ENCODE measurements around the gene BMPR1B. TPM values are rescaled to one million over a fixed set of nuclear protein-coding genes. Genes with fewer than 3 reads are reported as not detected.

The BMPR1B gene
- total RNA-seq, 1 donor from 2014 or later: 26.8 TPM

GRCh38 chr4:94911106-94911505, 153.4 kb downstream of the BMPR1B start:
- Mint-ChIP-seq H3K36me3 (ENCODE audit: low read depth) (peaks cover 13% of the 10 kb centered on the region), H3K9me3 (peaks cover 6% of the 10 kb centered on the region), H3K27me3 (ENCODE audit: low read depth) (no peaks in the 10 kb centered on the region), H3K4me3 (no peak overlapping the region), H3K27ac (ENCODE audit: unreplicated experiment) (no peak overlapping the region), H3K4me1 (no peaks in the 10 kb centered on the region)
- TF ChIP-seq, protein P1, sequence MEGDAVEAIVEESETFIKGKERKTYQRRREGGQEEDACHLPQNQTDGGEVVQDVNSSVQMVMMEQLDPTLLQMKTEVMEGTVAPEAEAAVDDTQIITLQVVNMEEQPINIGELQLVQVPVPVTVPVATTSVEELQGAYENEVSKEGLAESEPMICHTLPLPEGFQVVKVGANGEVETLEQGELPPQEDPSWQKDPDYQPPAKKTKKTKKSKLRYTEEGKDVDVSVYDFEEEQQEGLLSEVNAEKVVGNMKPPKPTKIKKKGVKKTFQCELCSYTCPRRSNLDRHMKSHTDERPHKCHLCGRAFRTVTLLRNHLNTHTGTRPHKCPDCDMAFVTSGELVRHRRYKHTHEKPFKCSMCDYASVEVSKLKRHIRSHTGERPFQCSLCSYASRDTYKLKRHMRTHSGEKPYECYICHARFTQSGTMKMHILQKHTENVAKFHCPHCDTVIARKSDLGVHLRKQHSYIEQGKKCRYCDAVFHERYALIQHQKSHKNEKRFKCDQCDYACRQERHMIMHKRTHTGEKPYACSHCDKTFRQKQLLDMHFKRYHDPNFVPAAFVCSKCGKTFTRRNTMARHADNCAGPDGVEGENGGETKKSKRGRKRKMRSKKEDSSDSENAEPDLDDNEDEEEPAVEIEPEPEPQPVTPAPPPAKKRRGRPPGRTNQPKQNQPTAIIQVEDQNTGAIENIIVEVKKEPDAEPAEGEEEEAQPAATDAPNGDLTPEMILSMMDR (conservative IDR thresholded peaks at IDR 0.05): no peak
- DNase-seq (ENCODE audit: low read depth, low spot score): no peak

DNA sequence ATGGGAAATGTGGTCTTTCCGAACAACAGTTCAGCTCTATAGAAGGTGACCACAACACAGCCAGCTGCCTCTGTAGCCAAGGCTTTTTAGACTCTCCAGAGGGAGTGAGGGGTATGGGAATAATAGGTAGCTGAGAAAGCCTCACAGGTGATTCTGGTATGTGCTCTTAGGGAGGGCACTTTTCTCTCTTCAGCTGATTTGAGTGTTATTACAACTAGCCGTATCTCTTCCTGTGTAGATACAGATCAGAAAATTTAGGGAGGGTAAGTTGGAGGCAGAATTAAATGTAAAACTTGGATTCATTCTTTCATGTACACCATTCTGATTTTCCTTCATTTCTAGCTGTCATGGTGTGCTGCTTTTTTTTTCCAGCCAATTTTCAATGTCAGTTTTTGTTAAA, 154.9 kb downstream of the BMPR1B start:
- Mint-ChIP-seq H3K27ac (ENCODE audit: unreplicated experiment) (no peak overlapping the region), H3K4me3 (no peak overlapping the region), H3K36me3 (ENCODE audit: low read depth) (peaks cover 14% of the 10 kb centered on the region), H3K9me3 (peaks cover 6% of the 10 kb centered on the region), H3K4me1 (no peaks in the 10 kb centered on the region), H3K27me3 (ENCODE audit: low read depth) (no peaks in the 10 kb centered on the region)
- DNase-seq (ENCODE audit: low read depth, low spot score): no peak
- TF ChIP-seq, protein P1 (conservative IDR thresholded peaks at IDR 0.05): no peak

DNA sequence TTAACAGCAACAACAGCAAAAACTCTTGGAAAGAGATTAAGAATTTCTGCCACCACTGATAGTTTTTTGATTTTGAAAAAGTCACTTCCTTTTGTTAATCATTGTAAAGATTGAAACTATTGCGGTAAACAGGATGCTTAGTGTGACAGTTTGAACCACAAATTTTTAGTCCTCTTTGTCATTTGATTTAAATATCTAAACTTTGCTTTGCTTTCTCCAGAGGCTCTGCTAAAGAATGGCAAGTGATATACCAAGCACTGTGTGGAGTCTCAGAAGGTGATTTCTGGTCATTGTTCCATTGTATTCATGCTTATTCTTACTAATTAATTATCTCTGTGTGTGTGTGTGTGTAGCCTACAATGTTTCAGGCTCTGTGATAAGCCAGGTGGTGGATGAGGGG, 155.6 kb downstream of the BMPR1B start:
- TF ChIP-seq, protein P1 (conservative IDR thresholded peaks at IDR 0.05): no peak
- Mint-ChIP-seq H3K27me3 (ENCODE audit: low read depth) (no peaks in the 10 kb centered on the region), H3K27ac (ENCODE audit: unreplicated experiment) (no peak overlapping the region), H3K4me3 (no peak overlapping the region), H3K9me3 (peaks cover 6% of the 10 kb centered on the region), H3K36me3 (ENCODE audit: low read depth) (peaks cover 14% of the 10 kb centered on the region), H3K4me1 (no peaks in the 10 kb centered on the region)
- DNase-seq (ENCODE audit: low read depth, low spot score): no peak

DNA sequence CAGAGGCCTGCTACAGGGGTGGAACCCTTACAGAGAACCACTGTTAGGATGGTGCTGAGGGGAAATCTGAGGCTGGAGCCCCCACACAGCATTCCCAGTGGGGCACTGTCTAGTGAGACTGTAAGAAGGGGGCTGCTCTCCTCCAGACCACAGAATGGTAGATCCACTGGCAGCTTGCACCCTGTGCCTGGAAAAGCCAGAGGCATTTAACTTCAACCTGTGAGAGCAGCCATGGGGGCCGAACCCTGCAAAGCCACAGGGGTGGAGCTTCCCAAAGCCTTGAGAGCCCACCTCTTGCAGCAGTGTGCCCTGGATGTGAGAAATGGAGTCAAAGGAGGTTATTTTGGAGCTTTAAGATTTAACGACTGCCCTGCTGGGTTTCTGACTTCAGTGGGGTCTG, 159.4 kb downstream of the BMPR1B start:
- H3K27ac Mint-ChIP-seq (ENCODE audit: unreplicated experiment): no peak overlapping the region
- H3K9me3 Mint-ChIP-seq: peaks cover 6% of the 10 kb centered on the region
- no peaks in the 10 kb centered on the region for H3K27me3 Mint-ChIP-seq (ENCODE audit: low read depth)
- DNase-seq (ENCODE audit: low read depth, low spot score): no peak
- H3K36me3 Mint-ChIP-seq (ENCODE audit: low read depth): peaks cover 14% of the 10 kb centered on the region
- TF ChIP-seq, protein P1 (conservative IDR thresholded peaks at IDR 0.05): no peak
- H3K4me1 Mint-ChIP-seq: no peaks in the 10 kb centered on the region
- H3K4me3 Mint-ChIP-seq: no peak overlapping the region

DNA sequence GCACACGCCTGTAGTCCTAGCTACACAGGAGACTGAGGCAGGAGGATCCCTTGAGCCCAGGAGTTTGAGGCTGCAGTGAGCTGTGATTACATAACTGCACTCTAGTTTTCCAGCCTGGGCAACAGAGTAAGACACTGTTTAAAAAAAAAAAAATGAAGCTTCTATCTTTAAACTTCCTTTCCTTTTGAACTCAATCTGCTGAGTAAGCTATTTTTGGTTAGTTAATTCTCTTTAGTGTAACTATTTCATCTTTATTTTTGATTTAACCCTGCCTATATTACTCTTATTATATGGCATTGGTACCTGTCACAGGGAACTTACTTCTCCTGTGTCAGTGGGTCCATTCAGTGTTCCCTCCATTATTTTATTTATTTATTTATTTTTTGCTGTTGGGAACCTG, 160.8 kb downstream of the BMPR1B start:
- TF ChIP-seq, protein P1 (conservative IDR thresholded peaks at IDR 0.05): no peak
- no peak overlapping the region for H3K4me3 Mint-ChIP-seq
- peaks cover 14% of the 10 kb centered on the region for H3K36me3 Mint-ChIP-seq (ENCODE audit: low read depth)
- H3K4me1 Mint-ChIP-seq: no peaks in the 10 kb centered on the region
- peaks cover 6% of the 10 kb centered on the region for H3K9me3 Mint-ChIP-seq
- DNase-seq (ENCODE audit: low read depth, low spot score): no peak
- H3K27me3 Mint-ChIP-seq (ENCODE audit: low read depth): no peaks in the 10 kb centered on the region
- H3K27ac Mint-ChIP-seq (ENCODE audit: unreplicated experiment): no peak overlapping the region

GRCh38 chr4:94920369-94920768, 162.6 kb downstream of the BMPR1B start:
- H3K27ac Mint-ChIP-seq (ENCODE audit: unreplicated experiment): no peak overlapping the region
- H3K27me3 Mint-ChIP-seq (ENCODE audit: low read depth): no peaks in the 10 kb centered on the region
- no peak for DNase-seq (ENCODE audit: low read depth, low spot score)
- H3K36me3 Mint-ChIP-seq (ENCODE audit: low read depth): peaks cover 7% of the 10 kb centered on the region
- peaks cover 4% of the 10 kb centered on the region for H3K9me3 Mint-ChIP-seq
- no peaks in the 10 kb centered on the region for H3K4me1 Mint-ChIP-seq
- H3K4me3 Mint-ChIP-seq: no peak overlapping the region
- TF ChIP-seq, protein P1 (conservative IDR thresholded peaks at IDR 0.05): no peak

Data from neural crest cell (in vitro differentiated cells).